Glutamatergic neuron (in vitro differentiated cells): ENCODE measurements around the gene TNP2. TPM values are rescaled to one million over a fixed set of nuclear protein-coding genes. Genes with fewer than 3 reads are reported as not detected.
A peak's percentile ranks its signal among the peaks of the same experiment; 100 is the strongest.

Source experiments
- DNase-seq: peaks from one replicate; pipeline ENCODE4 v3.0.0; 2022
- H3K27ac Mint-ChIP-seq: one replicate; pipeline ENCODE4 v1.8.0; 2020; ENCODE audit warnings: mild to moderate bottlenecking, mixed read lengths, inconsistent platforms; ENCODE audit not compliant: unreplicated experiment
- H3K27me3 Mint-ChIP-seq: one replicate; pipeline ENCODE4 v1.8.0; 2020; ENCODE audit warnings: mild to moderate bottlenecking, moderate library complexity, mixed read lengths, inconsistent platforms; ENCODE audit not compliant: unreplicated experiment
- H3K36me3 Mint-ChIP-seq: one replicate; pipeline ENCODE4 v1.8.0; 2020; ENCODE audit warnings: mild to moderate bottlenecking, mixed read lengths, inconsistent platforms; ENCODE audit not compliant: unreplicated experiment
- H3K4me1 Mint-ChIP-seq: one replicate; pipeline ENCODE4 v1.8.0; 2020; ENCODE audit warnings: mild to moderate bottlenecking, low read depth, mixed read lengths, inconsistent platforms; ENCODE audit not compliant: unreplicated experiment
- H3K4me3 Mint-ChIP-seq: one replicate; pipeline ENCODE4 v1.8.0; 2020; ENCODE audit warnings: mild to moderate bottlenecking, mixed read lengths, inconsistent platforms; ENCODE audit not compliant: unreplicated experiment
- H3K9me3 Mint-ChIP-seq: one replicate; pipeline ENCODE4 v1.8.0; 2020; ENCODE audit warnings: mild to moderate bottlenecking, moderate library complexity, mixed read lengths, inconsistent platforms; ENCODE audit not compliant: unreplicated experiment
- CTCF ChIP-seq: fragments of 200-600 bp; sonication (generic); IDR thresholded peaks from one replicate; pipeline ENCODE4 v1.5.0; 2021; ENCODE audit not compliant: partially characterized antibody, unreplicated experiment
- long read RNA-seq: library from polyadenylated mRNA; unstranded; transcript quantifications from one replicate; pipeline ENCODE4 v2.0.0, GENCODE V29; 2020; ENCODE audit not compliant: unreplicated experiment
- total RNA-seq: library from RNA; stranded (reverse); fragmentation: NEBNext Ultra II Directional; extraction: Animal tissue kit (Norgen Biotek cat#: 25700); gene quantifications from one replicate; pipeline ENCODE4 v1.2.1, GENCODE V29; 2021; ENCODE audit not compliant: unreplicated experiment

TNP2 gene
- total RNA-seq: not detected
- long read RNA-seq: 0 reads

GRCh38 chr16:11268921-11269375 is at the start of gene TNP2:
Gene TNP2 (minus strand): TSS chr16:11269325. CDS start chr16:11269262, 63 bp downstream.
- H3K27ac Mint-ChIP-seq: no peak within 1 kb of the TSS
- DNase-seq: no peak
- H3K9me3 Mint-ChIP-seq: peaks cover 1% of the 10 kb centered on the region
- H3K36me3 Mint-ChIP-seq: no peaks in the 10 kb centered on the region
- H3K4me3 Mint-ChIP-seq: no peak within 1 kb of the TSS
- H3K27me3 Mint-ChIP-seq: peaks cover 1% of the 10 kb centered on the region
- H3K4me1 Mint-ChIP-seq: peaks cover 2% of the 10 kb centered on the region
- TF ChIP-seq CTCF: no peak

GRCh38 chr16:11318817-11319216 is 49.7 kb upstream of the TNP2 start:
- no peak overlapping the region for H3K4me3 Mint-ChIP-seq
- peaks cover 2% of the 10 kb centered on the region for H3K27me3 Mint-ChIP-seq
- TF ChIP-seq CTCF: no peak
- DNase-seq: no peak
- no peaks in the 10 kb centered on the region for H3K4me1 Mint-ChIP-seq
- H3K9me3 Mint-ChIP-seq: peaks cover 3% of the 10 kb centered on the region
- H3K27ac Mint-ChIP-seq: no peak overlapping the region
- H3K36me3 Mint-ChIP-seq: no peaks in the 10 kb centered on the region

GRCh38 chr16:11316331-11317015 is 47.3 kb upstream of the TNP2 start:
- DNase-seq: peak; percentile 43
- Mint-ChIP-seq H3K27ac (no peak overlapping the region), H3K4me3 (no peak overlapping the region), H3K9me3 (peaks cover 2% of the 10 kb centered on the region), H3K36me3 (no peaks in the 10 kb centered on the region), H3K27me3 (peaks cover 5% of the 10 kb centered on the region), H3K4me1 (peaks cover 2% of the 10 kb centered on the region)
- no peak for TF ChIP-seq CTCF

GRCh38 chr16:11315510-11315909 is 46.4 kb upstream of the TNP2 start:
- peaks cover 2% of the 10 kb centered on the region for H3K4me1 Mint-ChIP-seq
- no peak overlapping the region for H3K4me3 Mint-ChIP-seq
- peaks cover 5% of the 10 kb centered on the region for H3K27me3 Mint-ChIP-seq
- no peak overlapping the region for H3K27ac Mint-ChIP-seq
- H3K36me3 Mint-ChIP-seq: no peaks in the 10 kb centered on the region
- DNase-seq: no peak
- peaks cover under 1% of the 10 kb centered on the region for H3K9me3 Mint-ChIP-seq
- no peak for TF ChIP-seq CTCF

GRCh38 chr16:11314309-11314894 is 45.3 kb upstream of the TNP2 start:
- H3K36me3 Mint-ChIP-seq: no peaks in the 10 kb centered on the region
- no peak for TF ChIP-seq CTCF
- no peak for DNase-seq
- H3K4me1 Mint-ChIP-seq: peaks cover 4% of the 10 kb centered on the region
- H3K9me3 Mint-ChIP-seq: no peaks in the 10 kb centered on the region
- no peak overlapping the region for H3K4me3 Mint-ChIP-seq
- no peak overlapping the region for H3K27ac Mint-ChIP-seq
- peaks cover 5% of the 10 kb centered on the region for H3K27me3 Mint-ChIP-seq
